Smooth muscle cell (in vitro differentiated cells): ENCODE results near the gene DRICH1. TPM values are rescaled to one million over a fixed set of nuclear protein-coding genes. Genes with fewer than 3 reads are reported as not detected.
"Not testable (repeated sequence)": the region's sequence is repeated elsewhere in the genome, so short reads cannot be mapped to it uniquely, and the experiment has no call there.

Experiments used
- DNase-seq: peaks from one replicate; lab custom pipeline; 2025; ENCODE audit not compliant: unreplicated experiment; lab: John Stamatoyannopoulos, UW
- H2AFZ ChIP-seq: fragments of 200-600 bp; sonication (generic); 2 replicates; pipeline ENCODE4 v1.6.0; 2016; ENCODE audit warnings: antibody characterized with exemption, low read depth, mild to moderate bottlenecking
- H3F3A ChIP-seq: fragments of 200-600 bp; sonication (generic); 2 replicates; pipeline ENCODE4 v1.6.0; 2017; ENCODE audit warnings: antibody characterized with exemption, low read depth
- H3K27ac ChIP-seq: fragments of 200-600 bp; sonication (generic); 2 replicates; pipeline ENCODE4 v1.5.1; 2016; ENCODE audit warnings: low read depth, mild to moderate bottlenecking
- H3K27me3 ChIP-seq: fragments of 200-600 bp; sonication (generic); 2 replicates; pipeline ENCODE4 v1.6.1; 2016; ENCODE audit warnings: low read depth, mild to moderate bottlenecking
- H3K36me3 ChIP-seq: fragments of 200-600 bp; sonication (generic); 2 replicates; pipeline ENCODE4 v1.5.1; 2016; ENCODE audit warnings: low read depth
- H3K4me1 ChIP-seq: fragments of 200-600 bp; sonication (generic); 2 replicates; pipeline ENCODE4 v1.5.1; 2016; ENCODE audit warnings: low read depth
- H3K4me2 ChIP-seq: fragments of 200-600 bp; sonication (generic); 2 replicates; pipeline ENCODE4 v1.6.0; 2016; ENCODE audit warnings: mild to moderate bottlenecking
- H3K4me3 ChIP-seq: fragments of 200-600 bp; sonication (generic); 2 replicates; pipeline ENCODE4 v1.5.1; 2016; ENCODE audit warnings: mild to moderate bottlenecking
- H3K79me2 ChIP-seq: fragments of 200-600 bp; sonication (generic); 2 replicates; pipeline ENCODE4 v1.6.0; 2016; ENCODE audit warnings: low read depth, mild to moderate bottlenecking
- H3K9ac ChIP-seq: fragments of 200-600 bp; sonication (generic); 2 replicates; pipeline ENCODE4 v1.6.0; 2016; ENCODE audit warnings: low read depth
- H3K9me3 ChIP-seq: fragments of 200-600 bp; sonication (generic); replicated peaks from 2 replicates; pipeline ENCODE4 v1.5.1; 2016; ENCODE audit warnings: low read depth
- H4K20me1 ChIP-seq: fragments of 200-600 bp; sonication (generic); 2 replicates; pipeline ENCODE4 v1.6.0; 2016; ENCODE audit warnings: low read depth
- CTCF ChIP-seq: fragments of 200-600 bp; sonication (generic); IDR thresholded peaks from 2 replicates; pipeline ENCODE4 v1.5.1; 2017; ENCODE audit warnings: borderline replicate concordance, mild to moderate bottlenecking, antibody characterized with exemption; ENCODE audit not compliant: insufficient read depth, poor library complexity, severe bottlenecking
- WGBS: methylation state at CpG from one replicate; pipeline ENCODE4 v1.1.7; 2016; ENCODE audit warnings: low lambda C conversion rate; 5-methylcytosine and 5-hydroxymethylcytosine counted together
- polyA plus RNA-seq: library from polyadenylated mRNA; unstranded; fragments of >200 nt; fragmentation: Nextera tagmentation; extraction: Ambion mirVana; gene quantifications from 2 replicates; pipeline ENCODE4 v1.2.1, GENCODE V29; 2016
- total RNA-seq: library from RNA; depleted of rRNA; stranded (reverse); fragments of >200 nt; gene quantifications from 2 replicates; pipeline ENCODE4 v1.2.3, GENCODE V29; 2014

DRICH1 gene
- total and polyA plus RNA-seq, 2 experiments from 2014 or later, result not detected

- Histone ChIP-seq H3K36me3 (no peaks in the 10 kb centered on the region), H4K20me1 (no peaks in the 10 kb centered on the region), H3K27me3 (peaks cover 10% of the 10 kb centered on the region), H3K27ac (no peak overlapping the region), H3K9ac (no peak overlapping the region), H3K79me2 (no peaks in the 10 kb centered on the region), H3K4me2 (no peak overlapping the region), H3F3A (no peaks in the 10 kb centered on the region), H2AFZ (no peak overlapping the region), H3K4me1 (no peaks in the 10 kb centered on the region), H3K4me3 (no peak overlapping the region), H3K9me3 (no peaks in the 10 kb centered on the region)
- no peak for DNase-seq
- WGBS, result 90% methylated on average over 9 of the region's 9 CpGs
- TF ChIP-seq CTCF, result no peak
Measured at GRCh38 chr22:23598805-23599518, 33.2 kb downstream of the DRICH1 start.

- H3K79me2 ChIP-seq, H2AFZ ChIP-seq, H3K27ac ChIP-seq, H3K27me3 ChIP-seq, H3K9ac ChIP-seq, H3F3A ChIP-seq, DNase-seq, H3K36me3 ChIP-seq, H4K20me1 ChIP-seq, H3K9me3 ChIP-seq, H3K4me3 ChIP-seq, H3K4me1 ChIP-seq, H3K4me2 ChIP-seq: not testable (repeated sequence)
- WGBS, result 65% methylated on average over 5 of the region's 7 CpGs
Measured at GRCh38 chr22:23597576-23598268, 34.4 kb downstream of the DRICH1 start.

- H3K9ac ChIP-seq, H3F3A ChIP-seq, H3K4me3 ChIP-seq, H3K36me3 ChIP-seq, H3K9me3 ChIP-seq, H3K27ac ChIP-seq, H2AFZ ChIP-seq, H4K20me1 ChIP-seq, H3K4me1 ChIP-seq, H3K79me2 ChIP-seq, DNase-seq, H3K4me2 ChIP-seq, H3K27me3 ChIP-seq: not testable (repeated sequence)
- WGBS, result 62% methylated on average over 6 of the region's 6 CpGs
Measured at GRCh38 chr22:23595904-23596303, 36.2 kb downstream of the DRICH1 start.

GRCh38 chr22:23591846-23592245, 40.3 kb downstream of the DRICH1 start:
- no peaks in the 10 kb centered on the region for H3K27me3 ChIP-seq
- no peak overlapping the region for H2AFZ ChIP-seq
- no peaks in the 10 kb centered on the region for H3K79me2 ChIP-seq

More at GRCh38 chr22:23591846-23592245, 40.3 kb downstream of the DRICH1 start:
- TF ChIP-seq CTCF, result no peak
- no peaks in the 10 kb centered on the region for H3K9me3 ChIP-seq
- H3K9ac ChIP-seq, result no peak overlapping the region
- H3K4me3 ChIP-seq, result no peak overlapping the region
- DNase-seq, result no peak
- no peaks in the 10 kb centered on the region for H3F3A ChIP-seq
- H4K20me1 ChIP-seq, result no peaks in the 10 kb centered on the region
- H3K27ac ChIP-seq, result no peak overlapping the region
- H3K36me3 ChIP-seq, result no peaks in the 10 kb centered on the region
- H3K4me1 ChIP-seq, result no peaks in the 10 kb centered on the region
- WGBS, result 81% methylated on average over 7 of the region's 7 CpGs
- no peak overlapping the region for H3K4me2 ChIP-seq
